ENCODE data around the gene PKN3.

The PKN3 gene

GRCh38 chr9:128742401-128742800, 40.1 kb downstream of the PKN3 start:
- DNase-seq (ENCODE audit: low read depth in 2 of 2): no peak

DNA sequence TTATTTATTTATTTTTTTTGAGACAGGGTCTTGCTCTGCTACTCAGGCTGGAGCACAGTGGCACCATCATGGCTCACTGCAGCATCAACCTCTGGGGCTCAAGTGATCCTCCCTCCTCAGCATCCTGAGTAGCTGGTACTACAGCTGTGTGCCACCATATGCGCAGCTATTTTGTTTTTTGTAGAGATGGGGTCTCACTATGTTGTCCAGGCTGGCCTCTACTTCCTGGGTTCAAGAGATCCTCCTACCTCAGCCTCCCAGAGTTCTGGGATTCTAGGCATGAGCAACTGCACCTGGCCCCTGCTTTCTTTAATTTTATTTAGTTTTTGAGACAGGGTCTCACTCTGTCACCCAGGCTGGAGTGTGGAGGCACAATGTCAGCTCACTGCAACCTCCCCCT, 41.1 kb downstream of the PKN3 start:
- DNase-seq (ENCODE audit: low read depth in 2 of 2): no peak

- DNase-seq (ENCODE audit: low read depth in 2 of 2): no peak
Observed at GRCh38 chr9:128747241-128747640, 44.9 kb downstream of the PKN3 start.

- no peak for DNase-seq (ENCODE audit: low read depth in 2 of 2)
Observed at GRCh38 chr9:128750926-128751595, 48.8 kb downstream of the PKN3 start.

GRCh38 chr9:128753627-128754026, 51.3 kb downstream of the PKN3 start:
- DNase-seq (ENCODE audit: low read depth in 2 of 2): no peak

- no peak for DNase-seq (ENCODE audit: low read depth in 2 of 2)
Observed at GRCh38 chr9:128757602-128758001, 55.3 kb downstream of the PKN3 start.

DNA sequence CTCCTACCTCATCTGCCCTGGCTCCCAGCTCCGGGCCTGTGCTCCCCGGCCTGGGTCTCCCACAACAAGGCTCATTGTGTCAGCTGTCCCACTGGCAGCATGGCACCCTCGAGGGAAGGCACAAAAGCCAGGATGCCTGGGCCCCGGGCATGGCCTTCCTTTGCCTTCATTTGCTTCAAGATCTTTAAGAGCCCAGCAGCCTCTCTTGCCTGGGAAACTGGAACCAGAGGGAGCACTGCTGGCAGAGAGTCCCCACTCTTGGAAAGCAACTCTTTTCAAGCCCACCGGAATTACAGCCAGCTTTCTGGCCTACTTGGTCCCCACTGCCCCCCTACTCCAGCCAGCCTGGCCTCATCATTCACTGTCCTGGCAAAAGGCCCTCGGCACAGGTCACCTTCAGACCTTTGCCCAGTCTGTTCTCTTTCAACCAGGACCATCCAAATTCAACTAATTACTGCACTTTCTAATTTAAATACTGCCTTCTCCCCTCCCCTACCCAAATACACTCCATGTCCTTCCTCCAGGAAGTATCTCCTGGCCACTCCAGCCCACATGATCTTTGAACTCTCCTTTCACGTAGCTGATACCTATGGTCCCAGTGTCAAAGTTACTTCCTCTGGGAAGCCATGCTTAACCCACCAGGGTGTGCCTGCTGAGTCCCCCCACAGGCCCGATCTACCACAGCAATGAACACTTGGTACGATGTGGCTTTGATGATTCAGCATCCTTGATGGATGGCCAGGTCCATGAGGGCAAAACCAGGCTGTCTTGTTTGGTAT, 60.6 kb downstream of the PKN3 start:
- no peak for DNase-seq (ENCODE audit: low read depth in 2 of 2)

GRCh38 chr9:128764361-128764760, 62.1 kb downstream of the PKN3 start:
- no peak for DNase-seq (ENCODE audit: low read depth in 2 of 2)

DNA sequence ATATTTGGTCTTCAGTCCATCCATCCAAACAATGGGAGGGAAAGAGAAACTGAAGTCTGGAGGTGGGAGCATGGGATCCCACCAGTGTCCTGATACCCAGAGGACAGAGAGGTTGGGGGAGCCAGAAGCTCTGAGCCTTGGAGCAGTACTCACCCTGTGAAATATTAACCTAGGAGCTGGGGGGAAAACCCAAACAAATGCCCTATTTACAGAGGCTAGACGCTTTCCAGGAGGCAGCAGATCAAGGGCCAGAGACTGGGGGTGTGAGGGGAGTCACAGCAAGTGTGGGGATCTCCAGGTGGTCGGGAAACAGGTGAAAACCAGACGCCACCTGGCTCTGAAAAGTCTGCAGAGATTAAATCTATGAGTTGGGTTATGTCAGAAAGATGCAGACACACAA, 63.2 kb downstream of the PKN3 start:
- DNase-seq (ENCODE audit: low read depth in 2 of 2): no peak

GRCh38 chr9:128768606-128769005, 66.3 kb downstream of the PKN3 start:
- DNase-seq (ENCODE audit: low read depth in 2 of 2): no peak
